Mesothelial cell of epicardium (in vitro differentiated cells): ENCODE results near the gene TIAL1. TPM values are rescaled to one million over a fixed set of nuclear protein-coding genes. Genes with fewer than 3 reads are reported as not detected.

ENCODE experiments used
- DNase-seq, 2 experiments: peaks; one replicate each; pipeline ENCODE4 v3.0.0; 2021; ENCODE audit warnings: low spot score in 2 of 2; ENCODE audit not compliant: unreplicated experiment in 2 of 2
- H3K27ac Mint-ChIP-seq: 2 replicates; pipeline ENCODE4 v1.8.0; 2021; ENCODE audit warnings: mixed read lengths
- H3K27me3 Mint-ChIP-seq: 2 replicates; pipeline ENCODE4 v1.8.0; 2021; ENCODE audit warnings: low read depth, mixed read lengths
- H3K36me3 Mint-ChIP-seq: 2 replicates; pipeline ENCODE4 v1.8.0; 2021; ENCODE audit warnings: mixed read lengths
- H3K4me1 Mint-ChIP-seq: 2 replicates; pipeline ENCODE4 v1.8.0; 2021; ENCODE audit warnings: mixed read lengths
- H3K4me3 Mint-ChIP-seq: 2 replicates; pipeline ENCODE4 v1.8.0; 2021; ENCODE audit warnings: mild to moderate bottlenecking, moderate library complexity, mixed read lengths
- H3K9me3 Mint-ChIP-seq: 2 replicates; pipeline ENCODE4 v1.8.0; 2021; ENCODE audit warnings: mixed read lengths
- total RNA-seq: library from RNA; stranded (reverse); gene quantifications from 3 replicates; pipeline ENCODE4 v1.2.1, GENCODE V29; 2021
- TF ChIP-seq, protein P1 (sequence below): fragments of 200-600 bp; sonication (generic); IDR thresholded peaks from one replicate; pipeline ENCODE4 v1.5.0; 2021; ENCODE audit warnings: antibody characterized with exemption; ENCODE audit not compliant: unreplicated experiment

Gene TIAL1
- total RNA-seq, 1 donor from 2014 or later: 192 TPM

DNA sequence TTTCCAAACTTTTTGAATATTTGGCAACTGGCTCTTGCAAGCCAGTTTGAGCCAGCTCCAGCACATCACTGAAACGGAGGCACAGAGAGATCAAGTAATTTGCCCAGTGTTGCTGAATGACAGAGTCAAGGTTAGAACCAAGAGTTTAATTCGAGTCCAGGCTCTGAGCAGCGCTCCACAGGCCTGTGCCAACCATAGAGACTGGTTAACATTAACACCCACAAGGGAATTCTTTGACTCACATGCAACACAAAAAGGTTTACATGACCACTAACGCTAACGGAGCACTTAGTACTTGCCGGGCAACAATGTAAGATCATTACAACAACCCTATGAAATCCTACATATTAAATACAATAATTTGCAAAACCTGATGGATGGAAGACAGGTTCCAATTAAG lies 55.7 kb downstream of the TIAL1 start:
- no peak overlapping the region for H3K27ac Mint-ChIP-seq
- H3K4me3 Mint-ChIP-seq: peak overlapping the region; percentile 63
- H3K9me3 Mint-ChIP-seq: no peaks in the 10 kb centered on the region
- TF ChIP-seq, protein P1, sequence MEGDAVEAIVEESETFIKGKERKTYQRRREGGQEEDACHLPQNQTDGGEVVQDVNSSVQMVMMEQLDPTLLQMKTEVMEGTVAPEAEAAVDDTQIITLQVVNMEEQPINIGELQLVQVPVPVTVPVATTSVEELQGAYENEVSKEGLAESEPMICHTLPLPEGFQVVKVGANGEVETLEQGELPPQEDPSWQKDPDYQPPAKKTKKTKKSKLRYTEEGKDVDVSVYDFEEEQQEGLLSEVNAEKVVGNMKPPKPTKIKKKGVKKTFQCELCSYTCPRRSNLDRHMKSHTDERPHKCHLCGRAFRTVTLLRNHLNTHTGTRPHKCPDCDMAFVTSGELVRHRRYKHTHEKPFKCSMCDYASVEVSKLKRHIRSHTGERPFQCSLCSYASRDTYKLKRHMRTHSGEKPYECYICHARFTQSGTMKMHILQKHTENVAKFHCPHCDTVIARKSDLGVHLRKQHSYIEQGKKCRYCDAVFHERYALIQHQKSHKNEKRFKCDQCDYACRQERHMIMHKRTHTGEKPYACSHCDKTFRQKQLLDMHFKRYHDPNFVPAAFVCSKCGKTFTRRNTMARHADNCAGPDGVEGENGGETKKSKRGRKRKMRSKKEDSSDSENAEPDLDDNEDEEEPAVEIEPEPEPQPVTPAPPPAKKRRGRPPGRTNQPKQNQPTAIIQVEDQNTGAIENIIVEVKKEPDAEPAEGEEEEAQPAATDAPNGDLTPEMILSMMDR: no peak
- peaks cover 42% of the 10 kb centered on the region for H3K27me3 Mint-ChIP-seq
- H3K36me3 Mint-ChIP-seq: no peaks in the 10 kb centered on the region
- peaks cover 34% of the 10 kb centered on the region for H3K4me1 Mint-ChIP-seq
- DNase-seq: no peak

DNA sequence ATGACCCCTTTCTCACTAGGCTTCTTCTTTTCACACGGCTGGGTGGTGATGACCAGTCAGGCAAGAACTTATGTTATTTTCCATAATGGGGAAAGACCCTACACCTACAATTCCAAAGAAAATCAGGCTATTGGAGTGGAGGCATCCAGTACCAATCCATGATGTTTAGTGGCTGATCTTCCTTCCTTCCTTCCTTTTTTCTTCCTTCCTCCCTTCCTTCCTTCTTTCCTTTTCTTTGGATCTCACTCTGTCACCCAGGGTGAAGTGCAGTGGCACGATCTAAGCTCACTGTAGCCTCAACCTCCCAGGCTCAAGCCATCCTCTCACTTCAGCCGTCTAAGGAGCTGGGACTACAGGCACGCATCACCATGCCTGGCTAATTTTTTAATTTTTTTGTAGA lies 56.7 kb downstream of the TIAL1 start:
- no peaks in the 10 kb centered on the region for H3K36me3 Mint-ChIP-seq
- TF ChIP-seq, protein P1: no peak
- H3K27ac Mint-ChIP-seq: no peak overlapping the region
- peaks cover 33% of the 10 kb centered on the region for H3K4me1 Mint-ChIP-seq
- no peak for DNase-seq
- no peaks in the 10 kb centered on the region for H3K9me3 Mint-ChIP-seq
- peaks cover 42% of the 10 kb centered on the region for H3K27me3 Mint-ChIP-seq
- no peak overlapping the region for H3K4me3 Mint-ChIP-seq

GRCh38 chr10:119539359-119539825 lies 57.4 kb downstream of the TIAL1 start:
- no peaks in the 10 kb centered on the region for H3K9me3 Mint-ChIP-seq
- no peak for DNase-seq
- TF ChIP-seq, protein P1: no peak
- H3K4me1 Mint-ChIP-seq: peaks cover 32% of the 10 kb centered on the region
- H3K27me3 Mint-ChIP-seq: peaks cover 42% of the 10 kb centered on the region
- no peaks in the 10 kb centered on the region for H3K36me3 Mint-ChIP-seq
- no peak overlapping the region for H3K4me3 Mint-ChIP-seq
- no peak overlapping the region for H3K27ac Mint-ChIP-seq

- H3K27me3 Mint-ChIP-seq: peaks cover 36% of the 10 kb centered on the region
- no peaks in the 10 kb centered on the region for H3K9me3 Mint-ChIP-seq
- TF ChIP-seq, protein P1: no peak
- DNase-seq: no peak
- H3K4me3 Mint-ChIP-seq: no peak overlapping the region
- H3K4me1 Mint-ChIP-seq: peaks cover 26% of the 10 kb centered on the region
- no peaks in the 10 kb centered on the region for H3K36me3 Mint-ChIP-seq
- no peak overlapping the region for H3K27ac Mint-ChIP-seq
Measured at GRCh38 chr10:119538632-119539358, 58.0 kb downstream of the TIAL1 start.

- no peaks in the 10 kb centered on the region for H3K9me3 Mint-ChIP-seq
- H3K4me3 Mint-ChIP-seq: no peak overlapping the region
- H3K27me3 Mint-ChIP-seq: peaks cover 30% of the 10 kb centered on the region
- TF ChIP-seq, protein P1: no peak
- no peak for DNase-seq
- H3K27ac Mint-ChIP-seq: no peak overlapping the region
- H3K4me1 Mint-ChIP-seq: peaks cover 25% of the 10 kb centered on the region
- H3K36me3 Mint-ChIP-seq: no peaks in the 10 kb centered on the region
Measured at GRCh38 chr10:119537953-119538630, 58.7 kb downstream of the TIAL1 start.
